GM21381 (cell line): ENCODE data around the gene DARS2.

ENCODE experiments used
- ATAC-seq: cut with Tn5 transposase; IDR thresholded peaks from one replicate; pipeline ENCODE4 v1.9.1; 2021; ENCODE audit warnings: mild to moderate bottlenecking, moderate library complexity; ENCODE audit not compliant: unreplicated experiment

DARS2 gene

DNA sequence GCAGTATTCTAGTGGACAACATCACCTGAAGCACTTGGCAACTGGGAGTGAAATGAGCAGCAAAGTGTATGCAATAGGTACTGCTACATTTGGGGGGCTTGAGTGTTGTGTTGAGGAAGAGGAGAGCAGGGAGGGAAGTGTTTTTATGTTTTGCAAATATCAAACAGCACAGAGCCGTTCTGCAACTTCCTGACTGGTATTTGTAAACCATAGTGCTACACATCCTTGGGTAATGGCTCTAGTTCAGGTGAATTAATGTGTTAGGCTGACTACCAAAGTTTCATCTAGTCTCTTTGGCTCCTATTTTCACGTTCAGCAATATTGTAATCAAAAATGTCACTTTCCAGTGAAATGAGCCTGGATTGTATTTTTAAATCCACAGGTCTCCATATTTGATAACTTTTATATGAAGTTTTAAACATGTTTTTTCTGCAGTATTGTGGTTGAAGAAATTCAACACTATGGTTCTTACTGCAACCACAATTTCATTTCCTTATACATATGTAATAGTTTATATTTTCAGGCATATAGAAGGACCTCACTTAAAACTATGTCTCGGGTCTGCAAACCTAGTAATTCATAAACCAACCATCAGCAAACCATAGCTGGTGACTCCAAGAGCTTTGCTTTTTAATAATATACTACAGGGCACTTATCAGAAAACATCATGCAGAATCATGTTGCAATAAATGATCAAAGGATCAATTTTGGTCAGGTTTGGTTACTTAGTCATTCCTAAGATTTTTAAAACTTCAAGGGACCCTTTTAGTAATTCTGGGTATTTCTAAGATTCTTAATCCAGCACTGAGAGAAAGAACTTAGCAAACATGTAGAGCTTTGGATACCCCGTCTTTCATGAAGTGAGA is 62.5 kb downstream of the DARS2 start:
- ATAC-seq = no peak

DNA sequence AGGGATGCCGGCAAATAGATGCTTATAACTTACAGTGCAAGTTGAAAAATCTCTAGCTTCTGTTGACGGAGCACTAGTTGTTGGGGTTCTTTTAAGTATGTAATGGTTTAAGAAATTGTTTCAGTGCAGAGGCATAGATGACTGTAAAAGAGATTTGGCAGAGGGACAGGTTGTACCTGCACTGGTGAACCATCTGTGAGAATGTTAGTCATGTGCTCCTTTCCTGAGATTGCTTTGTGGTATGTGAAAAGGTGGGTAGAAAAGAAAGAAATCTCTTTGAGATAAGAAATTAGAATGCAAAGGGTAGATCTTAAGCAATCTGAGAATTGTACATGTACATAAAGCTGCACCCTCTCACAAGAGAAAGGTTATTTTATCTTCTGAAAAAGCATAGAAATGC is 63.2 kb downstream of the DARS2 start:
- ATAC-seq = no peak

DNA sequence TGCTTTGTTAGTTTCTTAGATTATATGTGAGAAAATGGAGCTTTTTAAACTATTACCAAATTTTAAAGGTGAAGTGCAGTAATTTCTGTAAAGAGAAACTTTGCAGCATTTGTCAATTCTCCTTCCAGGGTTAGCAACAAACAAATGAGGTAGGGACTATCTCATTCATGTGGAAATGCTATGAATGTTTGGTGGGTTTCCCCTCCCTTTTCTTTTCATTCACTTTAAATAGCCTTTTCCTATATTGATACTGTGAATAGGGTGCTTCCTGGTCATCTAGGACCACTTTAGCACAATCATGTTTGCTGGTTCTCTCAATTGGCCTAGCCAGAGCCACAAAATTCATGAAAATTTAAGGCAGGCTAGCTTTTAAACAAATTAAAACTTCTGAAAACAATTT is 64.3 kb downstream of the DARS2 start:
- no peak for ATAC-seq

DNA sequence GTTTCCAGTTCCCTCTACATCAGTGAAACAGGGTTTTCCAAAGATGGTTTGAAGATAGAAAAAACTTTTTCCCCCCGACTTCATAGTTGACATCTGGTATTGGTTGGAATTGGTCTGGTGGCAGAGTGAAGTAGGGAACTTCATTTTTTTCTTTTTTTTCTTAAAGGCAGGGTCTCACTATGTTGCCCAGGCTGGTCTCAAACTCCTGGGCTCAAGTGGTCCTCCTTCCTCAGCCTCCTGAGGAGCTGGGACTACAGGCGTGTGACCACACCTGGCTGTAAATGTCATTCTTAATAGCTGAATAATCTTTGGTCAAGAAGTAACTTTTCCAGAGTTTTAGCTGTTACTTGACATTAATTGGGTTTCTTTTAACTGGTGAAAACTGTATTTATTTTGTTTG is 65.4 kb downstream of the DARS2 start:
- no peak for ATAC-seq

DNA sequence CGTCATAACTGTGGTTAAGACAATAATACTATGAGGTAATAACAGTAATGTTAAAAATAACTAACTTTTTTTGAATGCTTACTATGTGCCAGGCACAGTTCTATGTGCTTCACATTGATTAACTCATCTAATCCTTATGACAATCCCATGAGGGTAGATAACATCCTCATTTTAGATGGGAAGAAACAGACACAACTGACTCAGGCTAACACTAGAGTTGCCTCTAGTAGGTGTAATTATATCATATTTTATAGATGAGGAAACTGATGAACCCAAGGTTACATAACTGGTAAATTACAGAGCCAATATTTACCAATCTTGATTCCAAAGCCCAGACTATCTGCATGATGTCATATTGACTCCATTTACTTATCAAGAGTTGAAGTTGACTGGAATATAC is 69.1 kb downstream of the DARS2 start:
- no peak for ATAC-seq

DNA sequence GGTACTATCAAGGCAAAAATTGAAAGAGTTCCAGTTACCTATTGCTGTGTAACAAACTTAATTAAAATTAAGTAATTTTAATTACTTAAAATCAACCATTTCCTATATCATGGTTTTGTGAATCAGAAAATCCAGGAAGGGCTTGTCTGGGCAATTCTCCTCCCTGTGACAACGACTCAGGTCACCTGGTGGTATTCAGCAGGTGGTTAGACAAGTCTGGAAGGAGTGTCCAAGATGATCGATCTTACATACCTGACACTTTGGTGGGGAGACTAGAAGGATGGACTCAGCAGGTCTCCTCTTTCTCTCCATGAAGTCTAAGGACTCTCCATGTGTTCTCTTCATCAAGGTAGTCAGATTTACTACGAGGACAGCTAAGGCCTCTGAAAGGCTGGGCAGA is 69.7 kb downstream of the DARS2 start:
- no peak for ATAC-seq

DNA sequence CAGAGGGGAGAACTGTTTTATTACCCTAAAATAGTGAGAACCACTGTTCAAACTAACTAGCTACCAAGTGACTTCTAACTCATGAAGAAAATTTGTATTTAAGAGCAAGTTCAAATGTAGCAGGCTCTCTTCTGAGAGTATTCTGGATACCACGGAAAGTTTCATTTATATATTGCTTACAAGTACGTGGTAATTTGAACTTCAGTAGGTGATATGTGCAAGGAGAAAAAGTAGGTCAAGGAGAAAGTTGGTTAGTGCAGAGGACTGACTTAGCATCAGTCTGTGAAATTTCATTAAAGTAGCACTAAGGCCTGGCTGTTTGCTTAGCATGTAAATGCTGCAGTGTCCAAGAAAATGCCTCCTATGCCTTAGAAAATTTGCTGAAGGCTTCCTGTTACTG is 76.0 kb downstream of the DARS2 start:
- ATAC-seq = no peak

DNA sequence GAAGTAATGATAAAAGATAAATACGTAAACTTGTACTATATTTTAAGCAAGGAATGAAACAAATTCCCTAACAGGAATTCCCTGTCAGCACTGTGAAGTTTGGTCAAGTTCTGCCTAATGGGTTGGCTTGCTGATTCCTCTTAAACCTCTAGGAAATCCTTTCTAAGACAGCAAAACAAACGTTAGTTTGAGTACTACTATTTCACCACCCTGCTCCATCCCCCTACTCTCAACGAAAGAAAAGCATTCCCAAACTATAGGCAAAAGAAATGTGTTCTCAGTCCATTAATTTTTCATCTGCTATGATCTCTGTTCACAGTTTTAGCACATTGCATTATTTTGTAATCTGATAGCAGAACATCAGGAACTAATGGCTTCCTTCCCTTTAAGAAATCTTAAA is 76.5 kb downstream of the DARS2 start:
- ATAC-seq = no peak

DNA sequence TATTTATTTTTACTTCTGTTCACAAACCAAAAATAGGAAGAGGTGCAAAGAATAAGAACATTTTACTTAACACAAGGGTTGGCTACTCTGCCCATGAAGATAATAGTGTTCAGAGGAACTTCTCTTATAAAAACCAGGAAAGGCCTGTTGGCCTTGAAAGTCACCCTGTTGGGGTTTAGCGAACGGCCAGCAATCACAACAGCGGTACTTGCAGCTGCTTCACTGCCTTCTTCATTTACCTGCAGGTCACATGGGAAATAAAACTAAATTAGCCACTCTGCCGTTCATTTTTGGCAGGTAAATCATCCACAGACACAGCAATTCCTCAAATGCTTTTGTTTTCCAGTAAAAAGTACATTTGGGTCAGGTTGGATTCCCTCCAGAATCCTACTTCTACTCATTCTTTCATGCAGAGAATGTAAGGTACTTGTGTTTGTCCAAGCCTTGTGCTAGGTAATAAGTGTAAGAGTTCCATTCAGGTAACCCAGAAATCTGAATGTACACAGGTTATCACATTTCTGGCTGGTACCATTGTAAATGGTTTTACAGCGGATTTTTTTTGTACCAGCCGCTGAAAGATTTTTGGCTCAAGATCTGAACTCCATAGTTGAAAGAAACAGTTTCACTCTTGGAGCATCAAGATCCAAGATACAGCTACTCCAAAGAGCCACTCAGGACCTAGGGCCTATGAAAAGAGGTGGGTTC is 79.5 kb downstream of the DARS2 start:
- ATAC-seq = no peak
